GM21515 (cell line): ENCODE results near the gene RFC4.

Experiments used
- ATAC-seq: cut with Tn5 transposase; IDR thresholded peaks from one replicate; pipeline ENCODE4 v1.9.1; 2021; ENCODE audit not compliant: unreplicated experiment

RFC4 gene

GRCh38 chr3:186787642-186788481, 18.4 kb downstream of the RFC4 start:
- no peak for ATAC-seq

- ATAC-seq: no peak
These were observed 19.4 kb downstream of the RFC4 start for GRCh38 chr3:186786922-186787321.

GRCh38 chr3:186785495-186786018, 20.7 kb downstream of the RFC4 start:
- ATAC-seq: no peak

- ATAC-seq: no peak
These were observed 21.3 kb downstream of the RFC4 start for GRCh38 chr3:186784820-186785494.

- ATAC-seq: peak; percentile 66
These were observed 22.4 kb downstream of the RFC4 start for GRCh38 chr3:186783731-186784515.

- ATAC-seq: peak; percentile 53
These were observed 23.1 kb downstream of the RFC4 start, which contains the start of gene EIF4A2 for GRCh38 chr3:186783058-186783730. EIF4A2 (plus strand) TSS chr3:186783577; CDS start chr3:186783611, 34 bp downstream.

- peak; percentile 21 for ATAC-seq
These were observed 23.7 kb downstream of the RFC4 start for GRCh38 chr3:186782542-186783057.

- no peak for ATAC-seq
These were observed 27.1 kb downstream of the RFC4 start for GRCh38 chr3:186779204-186779603.

- ATAC-seq: no peak
These were observed 30.3 kb downstream of the RFC4 start for GRCh38 chr3:186775999-186776398.

- ATAC-seq: peak; percentile 91
These were observed 33.4 kb downstream of the RFC4 start for GRCh38 chr3:186772701-186773417.

GRCh38 chr3:186772281-186772694, 34.0 kb downstream of the RFC4 start:
- ATAC-seq: peak; percentile 13

- ATAC-seq: no peak
These were observed 45.3 kb downstream of the RFC4 start for GRCh38 chr3:186760897-186761447.

- ATAC-seq: no peak
These were observed 46.0 kb downstream of the RFC4 start for GRCh38 chr3:186760141-186760833.

GRCh38 chr3:186759231-186759930, 46.9 kb downstream of the RFC4 start:
- no peak for ATAC-seq

GRCh38 chr3:186757686-186758220, 48.5 kb downstream of the RFC4 start:
- ATAC-seq: no peak

GRCh38 chr3:186757214-186757613, 49.1 kb downstream of the RFC4 start:
- no peak for ATAC-seq

- no peak for ATAC-seq
These were observed 51.4 kb downstream of the RFC4 start for GRCh38 chr3:186754871-186755270.

GRCh38 chr3:186754006-186754405, 52.3 kb downstream of the RFC4 start:
- ATAC-seq: no peak
